ENCODE results near the gene CILP2. TPM values are rescaled to one million over a fixed set of nuclear protein-coding genes. Genes with fewer than 3 reads are reported as not detected.

The CILP2 gene, protein sequence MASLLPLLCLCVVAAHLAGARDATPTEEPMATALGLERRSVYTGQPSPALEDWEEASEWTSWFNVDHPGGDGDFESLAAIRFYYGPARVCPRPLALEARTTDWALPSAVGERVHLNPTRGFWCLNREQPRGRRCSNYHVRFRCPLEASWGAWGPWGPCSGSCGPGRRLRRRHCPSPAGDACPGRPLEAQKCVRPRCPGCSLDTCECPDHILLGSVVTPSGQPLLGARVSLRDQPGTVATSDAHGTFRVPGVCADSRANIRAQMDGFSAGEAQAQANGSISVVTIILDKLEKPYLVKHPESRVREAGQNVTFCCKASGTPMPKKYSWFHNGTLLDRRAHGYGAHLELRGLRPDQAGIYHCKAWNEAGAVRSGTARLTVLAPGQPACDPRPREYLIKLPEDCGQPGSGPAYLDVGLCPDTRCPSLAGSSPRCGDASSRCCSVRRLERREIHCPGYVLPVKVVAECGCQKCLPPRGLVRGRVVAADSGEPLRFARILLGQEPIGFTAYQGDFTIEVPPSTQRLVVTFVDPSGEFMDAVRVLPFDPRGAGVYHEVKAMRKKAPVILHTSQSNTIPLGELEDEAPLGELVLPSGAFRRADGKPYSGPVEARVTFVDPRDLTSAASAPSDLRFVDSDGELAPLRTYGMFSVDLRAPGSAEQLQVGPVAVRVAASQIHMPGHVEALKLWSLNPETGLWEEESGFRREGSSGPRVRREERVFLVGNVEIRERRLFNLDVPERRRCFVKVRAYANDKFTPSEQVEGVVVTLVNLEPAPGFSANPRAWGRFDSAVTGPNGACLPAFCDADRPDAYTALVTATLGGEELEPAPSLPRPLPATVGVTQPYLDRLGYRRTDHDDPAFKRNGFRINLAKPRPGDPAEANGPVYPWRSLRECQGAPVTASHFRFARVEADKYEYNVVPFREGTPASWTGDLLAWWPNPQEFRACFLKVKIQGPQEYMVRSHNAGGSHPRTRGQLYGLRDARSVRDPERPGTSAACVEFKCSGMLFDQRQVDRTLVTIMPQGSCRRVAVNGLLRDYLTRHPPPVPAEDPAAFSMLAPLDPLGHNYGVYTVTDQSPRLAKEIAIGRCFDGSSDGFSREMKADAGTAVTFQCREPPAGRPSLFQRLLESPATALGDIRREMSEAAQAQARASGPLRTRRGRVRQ
- total RNA-seq, result 0.52 and 6.0 TPM in 2 replicates

DNA sequence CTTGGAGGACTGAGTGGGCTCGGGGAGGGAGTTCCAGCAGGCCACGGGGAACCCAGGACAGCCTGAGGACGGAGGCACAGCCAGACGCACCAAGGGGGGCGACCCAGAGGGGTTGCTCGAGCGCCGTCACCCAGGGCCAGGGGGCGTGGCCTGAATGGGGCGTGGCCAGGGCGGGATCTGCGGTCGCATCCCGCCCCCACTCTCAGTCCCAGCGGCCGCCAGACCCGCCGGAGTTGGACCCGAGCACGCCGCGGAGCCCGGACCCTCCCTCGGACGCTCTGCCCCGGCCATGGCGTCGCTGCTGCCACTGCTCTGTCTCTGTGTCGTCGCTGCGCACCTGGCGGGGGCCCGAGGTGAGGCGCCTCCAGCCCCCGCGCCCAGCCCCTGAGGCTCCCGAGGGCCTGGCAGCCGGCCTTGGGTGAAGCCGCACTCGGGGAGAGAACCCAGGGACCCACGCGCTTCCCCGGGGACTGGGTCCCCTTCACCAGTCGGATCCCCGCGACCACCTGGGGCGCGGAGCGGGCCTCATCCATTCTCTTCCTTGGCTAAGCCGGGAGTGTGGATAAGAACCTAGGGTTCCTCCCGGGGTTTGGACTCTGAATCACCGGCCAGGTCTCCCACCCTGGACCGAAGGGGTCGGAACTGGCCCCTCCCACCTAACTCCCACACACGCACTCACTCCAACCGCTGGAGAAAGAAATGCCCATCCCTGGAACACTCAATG is at the start of gene CILP2:
TSS of gene CILP2 (plus strand) at position 205 of the 724 bp plus-strand sequence. CDS start at position 290, 85 bp downstream.

DNA sequence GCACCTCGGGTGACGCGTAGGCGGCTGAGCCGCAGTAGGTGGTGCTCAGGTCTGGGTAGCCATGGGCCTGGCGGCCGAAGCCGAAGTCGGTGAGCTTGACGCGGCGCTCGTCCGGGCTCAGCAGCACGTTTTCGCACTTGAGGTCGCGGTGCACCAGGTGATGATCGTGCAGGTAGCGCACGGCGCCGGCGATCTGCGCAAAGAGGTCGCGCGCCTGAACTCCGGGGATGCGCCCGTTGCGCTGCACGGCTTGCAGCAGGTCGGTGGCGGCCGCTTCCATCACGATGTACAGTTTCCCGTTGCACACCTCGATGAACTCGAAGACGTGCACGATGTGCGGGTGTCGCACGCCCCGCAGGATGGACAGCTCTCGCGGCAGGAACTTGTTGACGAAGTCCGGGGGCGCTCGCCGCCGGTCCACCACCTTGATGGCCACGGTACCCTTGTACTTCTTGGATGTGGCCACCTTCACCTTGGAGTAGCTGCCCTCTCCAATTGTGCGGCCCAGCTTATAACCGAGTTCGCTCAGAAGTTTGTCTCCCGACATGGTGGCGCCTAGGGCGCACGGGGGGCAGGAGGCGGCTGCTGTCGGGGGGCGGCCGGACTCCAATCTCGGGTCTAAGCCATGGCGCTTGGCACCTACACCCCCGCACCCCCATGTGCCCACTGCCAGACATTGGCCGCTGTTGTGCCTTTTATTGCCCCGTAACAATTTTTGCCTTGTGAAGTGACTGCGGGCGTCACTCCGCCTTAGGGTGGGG is 23.0 kb upstream of the CILP2 start, which contains the start of gene TSSK6:
TSS of gene TSSK6 (minus strand) at position 668 of the 761 bp plus-strand sequence. CDS start at position 547, 121 bp downstream.

DNA sequence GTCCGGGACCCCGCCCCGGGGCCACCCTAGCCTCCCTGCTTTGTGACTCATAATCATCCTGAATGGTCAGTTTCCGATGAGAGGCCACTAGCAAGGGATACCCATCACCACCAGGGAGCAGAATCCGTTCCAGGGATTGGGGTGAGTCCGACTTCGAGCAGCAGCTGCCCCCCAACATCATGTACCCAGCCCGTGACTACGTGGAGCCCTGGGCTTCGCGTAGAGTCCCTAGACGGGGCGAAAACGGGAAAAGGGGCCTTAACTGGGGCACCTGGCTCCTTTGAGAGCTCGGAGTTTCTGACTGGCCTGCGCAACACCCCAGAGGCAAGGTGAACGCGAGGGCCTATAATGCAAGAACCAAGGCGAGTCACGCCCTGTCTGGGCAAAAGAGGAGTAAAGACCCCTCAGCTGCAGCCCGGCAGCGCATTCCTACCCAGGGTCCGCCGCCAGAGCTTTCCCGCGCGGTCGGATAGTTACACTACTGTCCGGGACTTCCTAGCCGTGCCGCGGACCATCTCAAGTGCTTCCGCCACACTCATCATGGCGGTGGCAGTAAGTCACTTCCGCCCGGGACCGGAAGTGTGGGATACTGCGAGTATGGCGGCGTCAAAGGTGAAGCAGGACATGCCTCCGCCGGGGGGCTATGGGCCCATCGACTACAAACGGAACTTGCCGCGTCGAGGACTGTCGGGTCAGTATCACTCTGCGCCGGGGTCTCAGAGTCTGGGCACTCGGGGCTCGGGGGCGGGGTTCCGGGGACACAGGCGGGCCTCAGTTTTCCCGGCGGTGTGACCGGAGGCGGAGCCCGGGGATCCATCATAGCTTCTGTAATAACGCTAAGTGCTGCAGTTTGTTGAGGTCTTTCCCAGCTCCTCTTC is 22.2 kb upstream of the CILP2 start, which contains the start of gene NDUFA13:
TSS of gene NDUFA13 (plus strand) at position 584 of the 878 bp plus-strand sequence. CDS start at position 598, 14 bp downstream.

GRCh38 chr19:19528721-19529490 is 9.2 kb upstream of the CILP2 start, which contains the start of gene YJEFN3:
Gene YJEFN3 (plus strand): TSS chr19:19528911. CDS start chr19:19528933, 22 bp downstream.

Other genes starting within 250 kb of the CILP2 start
- 30.8 and 67.1 TPM in 2 replicates for gene SUGP1, start 217.8 kb upstream of the CILP2 start, total RNA-seq
- gene MAU2, start 217.4 kb upstream of the CILP2 start, total RNA-seq, result 19.9 and 45.3 TPM in 2 replicates
- 27.8 and 61.8 TPM in 2 replicates for gene GATAD2A, start 132.6 kb upstream of the CILP2 start, total RNA-seq
- 0.91 and 3.8 TPM in 2 replicates for gene TSSK6, start 22.7 kb upstream of the CILP2 start, total RNA-seq
- gene NDUFA13, start 22.0 kb upstream of the CILP2 start, total RNA-seq, result 34.0 and 218 TPM in 2 replicates
- 0.26 and 2.4 TPM in 2 replicates for gene YJEFN3, start 9.4 kb upstream of the CILP2 start, total RNA-seq
- gene PBX4, start 80.4 kb downstream of the CILP2 start, total RNA-seq, result 0.13 and 6.0 TPM in 2 replicates
- gene LPAR2, start 90.0 kb downstream of the CILP2 start, total RNA-seq, result 0.65 and 9.2 TPM in 2 replicates
- gene GMIP, start 105.4 kb downstream of the CILP2 start, total RNA-seq, result 11.6 and 13.8 TPM in 2 replicates
- gene ATP13A1, start 125.4 kb downstream of the CILP2 start, total RNA-seq, result 46.9 and 51.2 TPM in 2 replicates
- gene ZNF101, start 130.6 kb downstream of the CILP2 start, total RNA-seq, result 2.5 and 4.3 TPM in 2 replicates
- gene ZNF14, start 194.8 kb downstream of the CILP2 start, total RNA-seq, result 1.7 and 2.2 TPM in 2 replicates

All from epithelial cell of alveolus of lung (primary cell).